ENCODE data around the gene SLC24A2. TPM values are rescaled to one million over a fixed set of nuclear protein-coding genes. Genes with fewer than 3 reads are reported as not detected.
"Not testable (repeated sequence)": the region's sequence is repeated elsewhere in the genome, so short reads cannot be mapped to it uniquely, and the experiment has no call there.

SLC24A2 gene
- 1 to 10 TPM in 3 of 4 donors, under 1 TPM in 1; 0.35 to 4.4 (median 2.8) TPM for total RNA-seq

DNA sequence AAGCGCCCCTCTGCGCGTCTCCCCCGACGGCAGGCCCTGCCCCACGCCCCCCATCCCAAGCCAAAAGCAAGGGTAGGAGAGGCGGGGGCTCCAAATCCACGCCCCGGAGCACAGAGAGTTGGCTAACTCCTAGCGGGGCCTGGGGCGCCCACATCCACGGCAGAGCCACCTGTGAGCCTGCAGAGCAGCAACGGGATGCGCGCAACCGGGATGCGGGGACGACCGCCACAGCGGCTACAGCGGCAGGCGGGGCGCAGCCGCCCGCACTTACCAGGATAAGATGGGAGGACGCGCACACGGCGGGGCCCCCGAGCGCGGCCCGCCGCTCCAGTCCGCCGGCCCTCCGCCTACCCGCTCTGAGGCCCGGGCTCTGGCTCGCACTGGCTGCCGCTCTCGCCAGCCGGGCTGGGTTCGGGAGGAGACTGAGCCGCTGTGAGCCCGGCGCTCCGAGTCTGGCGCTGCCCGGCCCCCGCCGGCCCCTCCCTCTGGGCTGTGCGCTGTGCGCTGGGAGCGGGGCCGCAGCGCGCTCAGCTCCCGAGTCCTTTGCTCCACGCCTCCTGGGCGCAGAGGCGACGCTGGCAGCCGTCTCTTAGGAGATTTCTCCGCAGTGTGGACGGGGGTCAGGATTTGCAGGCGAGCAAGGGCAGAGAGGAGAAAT is at the start of gene SLC24A2:
TSS of gene SLC24A2 (minus strand) at position 424 of the 658 bp plus-strand sequence.
- DNase-seq, result no peak
- H3K36me3 ChIP-seq, result no peaks in the 10 kb centered on the region
- H3K4me3 ChIP-seq, result peak within 1 kb of the TSS in 1 of 2 donors; percentile 39
- H3K27me3 ChIP-seq, result no peaks in the 10 kb centered on the region
- no peak within 1 kb of the TSS for H3K27ac ChIP-seq
- H3K4me1 ChIP-seq, result no peaks in the 10 kb centered on the region
- intact Hi-C loops (cut with DNase I; ENCODE audit: low total_unique reads), result no loop called here
- H3K9me3 ChIP-seq, result no peaks in the 10 kb centered on the region
- TF ChIP-seq POLR2A (IDR thresholded peaks at IDR 0.05), result peak in 1 of 2 donors; percentile 14
- TF ChIP-seq, protein P1, sequence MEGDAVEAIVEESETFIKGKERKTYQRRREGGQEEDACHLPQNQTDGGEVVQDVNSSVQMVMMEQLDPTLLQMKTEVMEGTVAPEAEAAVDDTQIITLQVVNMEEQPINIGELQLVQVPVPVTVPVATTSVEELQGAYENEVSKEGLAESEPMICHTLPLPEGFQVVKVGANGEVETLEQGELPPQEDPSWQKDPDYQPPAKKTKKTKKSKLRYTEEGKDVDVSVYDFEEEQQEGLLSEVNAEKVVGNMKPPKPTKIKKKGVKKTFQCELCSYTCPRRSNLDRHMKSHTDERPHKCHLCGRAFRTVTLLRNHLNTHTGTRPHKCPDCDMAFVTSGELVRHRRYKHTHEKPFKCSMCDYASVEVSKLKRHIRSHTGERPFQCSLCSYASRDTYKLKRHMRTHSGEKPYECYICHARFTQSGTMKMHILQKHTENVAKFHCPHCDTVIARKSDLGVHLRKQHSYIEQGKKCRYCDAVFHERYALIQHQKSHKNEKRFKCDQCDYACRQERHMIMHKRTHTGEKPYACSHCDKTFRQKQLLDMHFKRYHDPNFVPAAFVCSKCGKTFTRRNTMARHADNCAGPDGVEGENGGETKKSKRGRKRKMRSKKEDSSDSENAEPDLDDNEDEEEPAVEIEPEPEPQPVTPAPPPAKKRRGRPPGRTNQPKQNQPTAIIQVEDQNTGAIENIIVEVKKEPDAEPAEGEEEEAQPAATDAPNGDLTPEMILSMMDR (IDR thresholded peaks at IDR 0.05), result no peak

GRCh38 chr9:19833331-19833730 is 44.5 kb upstream of the SLC24A2 start:
- H3K27ac ChIP-seq; H3K4me1 ChIP-seq; H3K9me3 ChIP-seq; H3K4me3 ChIP-seq; H3K27me3 ChIP-seq; intact Hi-C loops (cut with DNase I; ENCODE audit: low total_unique reads); DNase-seq; H3K36me3 ChIP-seq: not testable (repeated sequence)

DNA sequence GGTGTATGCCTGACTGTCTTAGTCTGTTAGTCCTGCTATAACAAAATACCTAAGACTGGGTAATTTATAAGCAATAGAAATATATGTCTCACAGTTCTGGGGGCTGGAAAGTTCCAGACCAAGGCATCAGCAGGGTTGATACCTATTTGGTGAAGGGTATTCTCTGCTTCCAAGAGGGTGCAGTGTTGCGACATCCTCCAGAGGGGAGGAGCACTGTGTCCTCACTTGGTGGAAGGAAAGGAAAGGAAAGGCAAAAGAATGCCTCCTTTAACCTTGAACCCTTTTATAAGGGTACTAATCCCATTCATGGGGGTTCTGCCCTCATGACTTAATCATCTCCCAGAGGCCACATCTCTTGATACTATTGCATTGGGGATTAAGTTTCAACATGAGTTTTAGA is 42.0 kb upstream of the SLC24A2 start:
- TF ChIP-seq, protein P1 (IDR thresholded peaks at IDR 0.05), result no peak
- TF ChIP-seq POLR2A (IDR thresholded peaks at IDR 0.05), result no peak
- Histone ChIP-seq H3K4me3 (no peak overlapping the region), H3K9me3 (no peaks in the 10 kb centered on the region), H3K27ac (no peak overlapping the region), H3K4me1 (no peaks in the 10 kb centered on the region), H3K36me3 (no peaks in the 10 kb centered on the region), H3K27me3 (no peaks in the 10 kb centered on the region)
- DNase-seq, result no peak
- intact Hi-C loops (cut with DNase I; ENCODE audit: low total_unique reads), result no loop called here

DNA sequence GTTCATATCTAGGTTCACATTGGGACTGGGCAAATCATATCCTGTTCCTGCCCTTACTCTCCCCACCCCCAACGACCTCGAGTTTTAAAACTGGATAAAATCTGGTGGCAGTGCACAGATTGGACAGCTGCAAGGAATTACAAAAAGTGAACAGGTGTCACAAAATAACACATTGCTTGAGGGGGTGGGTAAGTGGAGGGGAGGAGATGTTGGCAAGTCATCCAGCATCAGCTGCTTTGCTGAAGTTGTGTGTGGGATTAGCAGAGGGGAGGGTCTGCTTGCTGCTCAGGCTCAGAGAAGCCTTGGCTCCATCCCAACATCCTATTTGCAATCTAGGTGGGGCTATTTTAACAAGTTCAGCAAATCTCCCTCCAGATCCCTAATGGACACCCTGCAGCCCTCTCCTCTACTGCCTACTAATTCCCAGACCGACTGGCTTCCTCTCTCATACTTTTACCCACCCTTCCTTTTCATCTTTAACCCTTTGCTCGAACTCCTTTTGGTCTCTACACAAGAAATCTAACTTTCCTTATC is 39.8 kb upstream of the SLC24A2 start:
- Histone ChIP-seq H3K4me1 (no peaks in the 10 kb centered on the region), H3K9me3 (no peaks in the 10 kb centered on the region), H3K4me3 (no peak overlapping the region), H3K27me3 (no peaks in the 10 kb centered on the region), H3K27ac (no peak overlapping the region), H3K36me3 (no peaks in the 10 kb centered on the region)
- no peak for DNase-seq
- TF ChIP-seq POLR2A (IDR thresholded peaks at IDR 0.05), result no peak
- TF ChIP-seq, protein P1 (IDR thresholded peaks at IDR 0.05), result no peak
- intact Hi-C loops (cut with DNase I; ENCODE audit: low total_unique reads), result no loop called here

GRCh38 chr9:19816769-19817168 is 27.9 kb upstream of the SLC24A2 start:
- no peak overlapping the region for H3K27ac ChIP-seq
- no peak for DNase-seq
- no peaks in the 10 kb centered on the region for H3K9me3 ChIP-seq
- no peak for TF ChIP-seq POLR2A (IDR thresholded peaks at IDR 0.05)
- TF ChIP-seq, protein P1 (IDR thresholded peaks at IDR 0.05), result no peak
- no peaks in the 10 kb centered on the region for H3K27me3 ChIP-seq
- no peaks in the 10 kb centered on the region for H3K4me1 ChIP-seq
- intact Hi-C loops (cut with DNase I; ENCODE audit: low total_unique reads), result no loop called here
- no peak overlapping the region for H3K4me3 ChIP-seq
- no peaks in the 10 kb centered on the region for H3K36me3 ChIP-seq

Measured in uterus (tissue), 4 donors.